OCI-LY7 (cell line): ENCODE results near the gene VIL1. TPM values are rescaled to one million over a fixed set of nuclear protein-coding genes. Genes with fewer than 3 reads are reported as not detected.

Experiments
- BruUV-seq: library from RNA; stranded (reverse); fragments of 400-500 nt; replicated peaks from 2 replicates; lab custom pipeline; 2021; lab: Mats Ljungman, UMichigan
- CTCF ChIA-PET: fragments of 300-600 bp; sonication (Branson Sonifier 250); formaldehyde crosslinking; loops from one replicate; lab custom pipeline; 2022; ENCODE audit warnings: antibody characterized with exemption; ENCODE audit not compliant: unreplicated experiment; lab: Charles Lee
- POLR2A ChIA-PET: fragments of 300-600 bp; sonication (Branson Sonifier 250); formaldehyde crosslinking; loops from one replicate; lab custom pipeline; 2022; ENCODE audit warnings: antibody characterized with exemption; lab: Charles Lee
- DNase-seq: peaks from one replicate; pipeline ENCODE4 v3.0.0-alpha.2; 2015; ENCODE audit warnings: low spot score
- H2AFZ ChIP-seq: fragments of 200-600 bp; sonication (generic), shearing (Covaris generic); 2 replicates; pipeline ENCODE4 v1.6.1; 2014; ENCODE audit warnings: mild to moderate bottlenecking, antibody characterized with exemption, low read length, moderate library complexity
- H3K27ac ChIP-seq: fragments of 200-600 bp; sonication (generic); 2 replicates; pipeline ENCODE4 v1.5.1; 2014; ENCODE audit warnings: mixed run types, low read depth, mild to moderate bottlenecking, moderate library complexity, low read length, inconsistent platforms; ENCODE audit not compliant: poor library complexity, severe bottlenecking
- H3K36me3 ChIP-seq: fragments of 200-600 bp; sonication (generic); 2 replicates; pipeline ENCODE4 v1.6.1; 2014; ENCODE audit warnings: mild to moderate bottlenecking, antibody characterized with exemption, low read length, moderate library complexity, mixed read lengths; ENCODE audit not compliant: insufficient read depth
- H3K4me1 ChIP-seq: fragments of 200-600 bp; sonication (generic); 2 replicates; pipeline ENCODE4 v1.5.1; 2014; ENCODE audit warnings: mild to moderate bottlenecking, low read length; ENCODE audit not compliant: insufficient read depth, poor library complexity, severe bottlenecking
- H3K4me2 ChIP-seq: fragments of 200-600 bp; sonication (generic); 2 replicates; pipeline ENCODE4 v1.6.1; 2014; ENCODE audit warnings: mild to moderate bottlenecking, low read length
- H3K4me3 ChIP-seq: fragments of 200-600 bp; sonication (generic); 2 replicates; pipeline ENCODE4 v1.5.1; 2014; ENCODE audit warnings: mild to moderate bottlenecking, low read depth, low read length; ENCODE audit not compliant: poor library complexity, severe bottlenecking
- H3K79me2 ChIP-seq: fragments of 200-600 bp; sonication (generic); 2 replicates; pipeline ENCODE4 v1.6.1; 2016; ENCODE audit warnings: low read depth, mild to moderate bottlenecking, low read length, moderate library complexity, mixed read lengths; ENCODE audit not compliant: insufficient read depth
- H3K9me2 ChIP-seq: fragments of 200-600 bp; sonication (generic); 2 replicates; pipeline ENCODE4 v1.6.1; 2016; ENCODE audit warnings: mild to moderate bottlenecking, low read length, mixed read lengths; ENCODE audit not compliant: insufficient read depth
- H3K9me3 ChIP-seq: fragments of 200-600 bp; sonication (generic); 2 replicates; pipeline ENCODE4 v1.6.1; 2014; ENCODE audit warnings: mild to moderate bottlenecking, mixed run types, low read length, mixed read lengths
- H4K20me1 ChIP-seq: fragments of 200-600 bp; sonication (generic); 2 replicates; pipeline ENCODE4 v1.6.1; 2014; ENCODE audit warnings: mild to moderate bottlenecking, antibody characterized with exemption, low read length, moderate library complexity, mixed read lengths; ENCODE audit not compliant: insufficient read depth
- EZH2phosphoT487 ChIP-seq: fragments of 200-600 bp; sonication (generic); IDR thresholded peaks from 2 replicates; pipeline ENCODE4 v1.6.1; 2018; ENCODE audit warnings: low read depth, borderline replicate concordance, mild to moderate bottlenecking, mixed run types, antibody characterized with exemption, low read length, moderate library complexity, mixed read lengths
- intact Hi-C: fragments of 100-400 bp; cut with micrococcal nuclease; formaldehyde crosslinking; loops from one replicate; pipeline ENCODE4 v1.10.0; 2022; ENCODE audit not compliant: unreplicated experiment
- total RNA-seq, 2 experiments: library from RNA; depleted of rRNA in 1 of 2; stranded (reverse); fragments of >200 nt in 1 of 2; shearing (Covaris generic) in 1 of 2; gene quantifications; 2 replicates each; pipeline ENCODE4 v1.2.3, GENCODE V29; 2014 to 2022
- TF ChIP-seq, protein P1 (sequence below): fragments of 200-600 bp; sonication (generic); conservative IDR thresholded peaks from 2 replicates; pipeline ENCODE4 v1.5.1; 2014; ENCODE audit warnings: mild to moderate bottlenecking, antibody characterized with exemption, low read length, moderate library complexity, mixed read lengths

VIL1 gene
- total RNA-seq, 2 experiments from 2014 or later: 0.47 TPM; not detected in 1

DNA sequence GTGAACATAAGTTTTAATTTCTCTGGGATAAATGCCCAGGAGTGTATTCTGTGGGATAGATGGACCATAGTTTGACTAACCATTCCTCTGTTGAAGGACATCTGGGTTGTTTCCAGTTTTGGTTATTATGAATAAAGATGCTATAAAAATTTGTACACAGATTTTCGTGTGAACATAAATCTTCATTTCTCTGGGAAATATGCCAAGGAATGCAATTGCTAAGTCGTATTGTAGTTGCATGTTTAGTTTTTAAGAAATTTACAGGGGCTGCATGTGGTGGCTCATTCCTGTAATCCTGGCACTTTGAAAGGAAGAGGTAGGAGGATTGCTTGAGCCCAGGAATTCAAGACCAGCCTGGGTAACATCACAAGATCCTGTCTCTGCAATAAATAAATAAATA lies 43.7 kb upstream of the VIL1 start:
- H2AFZ ChIP-seq: no peak overlapping the region
- H3K27ac ChIP-seq: no peak overlapping the region
- H3K4me3 ChIP-seq: no peak overlapping the region
- POLR2A ChIA-PET: no interaction called here
- H4K20me1 ChIP-seq: no peaks in the 10 kb centered on the region
- no peak for DNase-seq
- no peaks in the 10 kb centered on the region for H3K9me3 ChIP-seq
- H3K36me3 ChIP-seq: no peaks in the 10 kb centered on the region
- intact Hi-C loops: no loop called here
- no TSS peak for BruUV-seq
- CTCF ChIA-PET: no interaction called here
- no peaks in the 10 kb centered on the region for H3K79me2 ChIP-seq
- no peaks in the 10 kb centered on the region for H3K9me2 ChIP-seq
- TF ChIP-seq, protein P1, sequence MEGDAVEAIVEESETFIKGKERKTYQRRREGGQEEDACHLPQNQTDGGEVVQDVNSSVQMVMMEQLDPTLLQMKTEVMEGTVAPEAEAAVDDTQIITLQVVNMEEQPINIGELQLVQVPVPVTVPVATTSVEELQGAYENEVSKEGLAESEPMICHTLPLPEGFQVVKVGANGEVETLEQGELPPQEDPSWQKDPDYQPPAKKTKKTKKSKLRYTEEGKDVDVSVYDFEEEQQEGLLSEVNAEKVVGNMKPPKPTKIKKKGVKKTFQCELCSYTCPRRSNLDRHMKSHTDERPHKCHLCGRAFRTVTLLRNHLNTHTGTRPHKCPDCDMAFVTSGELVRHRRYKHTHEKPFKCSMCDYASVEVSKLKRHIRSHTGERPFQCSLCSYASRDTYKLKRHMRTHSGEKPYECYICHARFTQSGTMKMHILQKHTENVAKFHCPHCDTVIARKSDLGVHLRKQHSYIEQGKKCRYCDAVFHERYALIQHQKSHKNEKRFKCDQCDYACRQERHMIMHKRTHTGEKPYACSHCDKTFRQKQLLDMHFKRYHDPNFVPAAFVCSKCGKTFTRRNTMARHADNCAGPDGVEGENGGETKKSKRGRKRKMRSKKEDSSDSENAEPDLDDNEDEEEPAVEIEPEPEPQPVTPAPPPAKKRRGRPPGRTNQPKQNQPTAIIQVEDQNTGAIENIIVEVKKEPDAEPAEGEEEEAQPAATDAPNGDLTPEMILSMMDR: no peak
- no peak for TF ChIP-seq EZH2phosphoT487
- H3K4me1 ChIP-seq: peaks cover 39% of the 10 kb centered on the region
- no peak overlapping the region for H3K4me2 ChIP-seq

DNA sequence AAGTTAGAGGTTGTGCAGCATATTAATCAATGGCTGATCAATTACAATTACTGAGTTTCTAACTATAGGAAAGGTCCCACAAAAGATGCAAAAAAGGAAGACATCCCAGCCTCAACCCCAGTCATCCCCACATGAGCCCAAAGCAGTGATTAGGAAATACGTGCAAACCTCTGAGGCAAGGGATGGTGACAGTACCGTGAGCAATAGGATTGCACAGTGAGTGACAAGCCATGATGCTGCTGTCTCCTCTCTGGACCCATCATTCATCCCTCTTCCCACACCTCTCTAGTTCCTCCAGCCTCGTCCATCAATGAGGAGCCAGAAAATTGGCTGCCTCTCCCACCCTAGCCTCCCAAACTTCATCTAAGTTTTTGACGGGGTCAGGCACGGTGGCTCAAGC lies 40.9 kb upstream of the VIL1 start:
- ChIA-PET CTCF (no interaction called here), POLR2A (interaction anchor here (0.7 to 1.3 kb wide), 2 partner anchors 87 to 339 kb away, joined by 4 to 5 read pairs; no protein-coding TSS in a partner anchor)
- Histone ChIP-seq H3K36me3 (no peaks in the 10 kb centered on the region), H3K4me1 (peaks cover 10% of the 10 kb centered on the region), H3K27ac (no peak overlapping the region), H3K9me3 (no peaks in the 10 kb centered on the region), H4K20me1 (no peaks in the 10 kb centered on the region), H2AFZ (no peak overlapping the region; the same call in 1 of the 2 replicates), H3K79me2 (no peaks in the 10 kb centered on the region), H3K4me3 (no peak overlapping the region), H3K9me2 (no peaks in the 10 kb centered on the region), H3K4me2 (no peak overlapping the region)
- TF ChIP-seq EZH2phosphoT487: no peak
- TF ChIP-seq, protein P1: no peak
- no peak for DNase-seq
- intact Hi-C loops: no loop called here
- BruUV-seq: no TSS peak

DNA sequence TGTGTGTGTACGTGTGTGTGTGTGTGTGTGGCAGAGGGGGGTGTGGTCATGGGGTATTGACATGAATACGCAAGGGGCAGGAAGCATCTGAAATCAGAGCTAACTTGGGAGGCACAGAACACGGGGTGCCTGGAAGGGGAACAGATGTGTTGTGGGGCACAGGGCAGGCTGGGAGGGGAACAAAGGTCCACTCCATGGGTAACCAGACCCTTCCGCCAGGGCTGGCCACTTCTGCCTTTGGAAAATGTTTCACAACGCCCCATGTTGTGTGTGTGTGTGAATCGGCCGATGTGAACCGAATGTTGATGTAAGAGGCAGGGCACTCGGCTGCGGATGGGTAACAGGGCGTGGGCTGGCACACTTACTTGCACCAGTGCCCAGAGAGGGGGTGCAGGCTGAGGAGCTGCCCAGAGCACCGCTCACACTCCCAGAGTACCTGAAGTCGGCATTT lies 37.0 kb upstream of the VIL1 start, which contains the start of gene SLC11A1:
Gene SLC11A1, plus strand, starts transcription at position 358 of the 451 bp plus-strand sequence. CDS start 96 bp downstream, outside the sequence.
- POLR2A ChIA-PET: no interaction called here
- CTCF ChIA-PET: no interaction called here

More for the DNA sequence above, 37.0 kb upstream of the VIL1 start, which contains the start of gene SLC11A1:
- H4K20me1 ChIP-seq: no peaks in the 10 kb centered on the region
- DNase-seq: no peak
- peaks cover 7% of the 10 kb centered on the region for H3K4me1 ChIP-seq
- H3K9me2 ChIP-seq: no peaks in the 10 kb centered on the region
- no peak within 1 kb of the TSS for H2AFZ ChIP-seq
- H3K4me2 ChIP-seq: no peak within 1 kb of the TSS
- no peak within 1 kb of the TSS for H3K27ac ChIP-seq
- no peaks in the 10 kb centered on the region for H3K36me3 ChIP-seq
- no TSS peak for BruUV-seq
- H3K79me2 ChIP-seq: no peaks in the 10 kb centered on the region
- intact Hi-C loops: no loop called here
- no peak for TF ChIP-seq EZH2phosphoT487
- TF ChIP-seq, protein P1: no peak
- no peaks in the 10 kb centered on the region for H3K9me3 ChIP-seq
- H3K4me3 ChIP-seq: no peak within 1 kb of the TSS
